Keratinocyte (primary cell): ENCODE measurements around the gene PDE6G. TPM values are rescaled to one million over a fixed set of nuclear protein-coding genes. Genes with fewer than 3 reads are reported as not detected.

ENCODE experiments used
- DNase-seq: peaks from one replicate; pipeline ENCODE4 v3.0.0-alpha.2; 2011; ENCODE audit warnings: low read depth, missing footprints, low spot score
- FAIRE-seq: peaks from 2 replicates; lab custom pipeline; 2011; peaks lifted over from hg19 to GRCh38; lab: Jason Lieb, UNC
- H2AFZ ChIP-seq: 2 replicates; pipeline ENCODE4 v1.6.0; 2012; ENCODE audit warnings: low read length, control low read depth, inconsistent platforms; ENCODE audit not compliant: control insufficient read depth
- H3K27ac ChIP-seq: 2 replicates; pipeline ENCODE4 v1.5.1; 2011; ENCODE audit warnings: low read length; ENCODE audit not compliant: control insufficient read depth, insufficient read depth
- H3K27me3 ChIP-seq: 3 replicates; pipeline ENCODE4 v1.6.0; 2011; ENCODE audit warnings: low read length; ENCODE audit not compliant: control insufficient read depth, insufficient read depth; ENCODE audit errors: extremely low read depth
- H3K36me3 ChIP-seq, 2 experiments: 2 replicates in 1 of 2; 3 replicates in 1 of 2; pipeline ENCODE4 v1.5.1; 2011; ENCODE audit warnings: low read length in 2 of 2, mild to moderate bottlenecking in 1 of 2; ENCODE audit not compliant: control insufficient read depth in 2 of 2, insufficient read depth in 2 of 2; ENCODE audit errors: extremely low read depth in 1 of 2
- H3K4me1 ChIP-seq: 3 replicates; pipeline ENCODE4 v1.5.1; 2011; ENCODE audit warnings: low read length; ENCODE audit not compliant: control insufficient read depth, insufficient read depth; ENCODE audit errors: extremely low read depth
- H3K4me2 ChIP-seq: 3 replicates; pipeline ENCODE4 v1.6.0; 2011; ENCODE audit warnings: low read depth, low read length; ENCODE audit not compliant: control insufficient read depth, insufficient read depth; ENCODE audit errors: extremely low read depth
- H3K4me3 ChIP-seq, 3 experiments: fragments of 200-600 bp in 1 of 3; sonication (generic) in 1 of 3; 2 replicates in 2 of 3; 3 replicates in 1 of 3; pipeline ENCODE4 v1.5.1; 2011 to 2016; ENCODE audit warnings: low read length in 3 of 3, mild to moderate bottlenecking in 3 of 3, control low read depth in 2 of 3, inconsistent platforms in 1 of 3, low read depth in 1 of 3, mixed read lengths in 1 of 3, mixed run types in 1 of 3, moderate library complexity in 1 of 3; ENCODE audit not compliant: control insufficient read depth in 2 of 3, insufficient read depth in 2 of 3; ENCODE audit errors: extremely low read depth in 1 of 3
- H3K79me2 ChIP-seq: 2 replicates; pipeline ENCODE4 v1.6.0; 2012; ENCODE audit warnings: low read length; ENCODE audit not compliant: control insufficient read depth, insufficient read depth
- H3K9ac ChIP-seq: 3 replicates; pipeline ENCODE4 v1.6.0; 2011; ENCODE audit warnings: low read length; ENCODE audit not compliant: control insufficient read depth, insufficient read depth; ENCODE audit errors: extremely low read depth
- H3K9me1 ChIP-seq: 3 replicates; pipeline ENCODE4 v1.6.0; 2011; ENCODE audit warnings: low read length; ENCODE audit not compliant: control insufficient read depth, insufficient read depth; ENCODE audit errors: extremely low read depth
- H3K9me3 ChIP-seq: 2 replicates; pipeline ENCODE4 v1.5.1; 2012; ENCODE audit warnings: low read depth, low read length; ENCODE audit not compliant: control insufficient read depth
- H4K20me1 ChIP-seq: 3 replicates; pipeline ENCODE4 v1.6.0; 2011; ENCODE audit warnings: low read length; ENCODE audit not compliant: control insufficient read depth, insufficient read depth; ENCODE audit errors: extremely low read depth
- EZH2 ChIP-seq: IDR thresholded peaks from one replicate; pipeline ENCODE4 v1.6.1; 2012; ENCODE audit warnings: inconsistent platforms, mild to moderate bottlenecking, low read length, moderate library complexity
- dilution Hi-C: fragments of 300-500 bp; cut with MboI; formaldehyde crosslinking; loops from one replicate; pipeline ENCODE4 v1.7.0; 2020; ENCODE audit warnings: low sequenced_read_pairs; ENCODE audit not compliant: extremely low pct_ligation_motif_present
- polyA plus RNA-seq, 5 experiments: library from polyadenylated mRNA; depleted of rRNA in 3 of 5; stranded (reverse) in 3 of 5; stranded (forward) in 1 of 5; unstranded in 1 of 5; fragments of >200 nt; gene quantifications; 1 replicate in 1 of 5; 2 replicates in 3 of 5; 3 replicates in 1 of 5; pipeline versions ENCODE4 v1.2.1 to v1.2.3, GENCODE V29; 2011 to 2012; ENCODE audit warnings: missing spikeins in 2 of 5, low read depth in 1 of 5, low replicate concordance in 1 of 5
- TF ChIP-seq, protein P1 (sequence below), 3 experiments: IDR thresholded peaks in 1 of 3; conservative IDR thresholded peaks in 1 of 3; optimal IDR thresholded peaks in 1 of 3; 2 replicates in 2 of 3; 3 replicates in 1 of 3; pipeline versions ENCODE3 to v1.5.1; 2011; ENCODE audit warnings: low read length in 3 of 3, mild to moderate bottlenecking in 3 of 3, moderate library complexity in 2 of 3, control low read depth in 1 of 3, inconsistent platforms in 1 of 3; ENCODE audit not compliant: insufficient read depth in 2 of 3; ENCODE audit errors: extremely low read depth in 1 of 3

Gene PDE6G
- polyA plus RNA-seq, 1 donor (not counting 4 experiments of a cell fraction or from before 2014, with no cell fraction given) = not detected

DNA sequence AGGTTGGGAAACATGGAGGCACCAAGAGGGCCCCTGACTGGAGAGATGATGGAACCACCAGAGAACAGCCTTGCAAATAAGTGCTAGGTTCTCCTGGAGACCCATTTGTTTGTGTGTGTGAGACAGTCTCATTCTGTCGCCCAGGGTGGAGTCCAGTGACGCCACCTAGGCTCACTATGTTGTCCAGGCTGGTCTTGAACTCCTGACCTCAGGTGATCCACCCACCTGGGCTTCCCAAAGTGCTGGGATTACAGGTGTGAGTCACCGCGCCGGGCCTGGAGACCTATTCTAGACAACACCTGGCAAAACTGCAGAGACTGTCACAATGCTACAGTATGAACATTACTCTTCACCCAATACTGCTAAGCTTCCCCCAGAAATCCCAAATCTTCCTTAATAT is 20.9 kb downstream of the PDE6G start:
- Histone ChIP-seq H3K4me3 (peak overlapping the region; percentile 85 to 97 (median 88)), H3K9me1 (peaks cover 3% of the 10 kb centered on the region), H3K4me1 (peaks cover 13% of the 10 kb centered on the region), H3K27ac (peak overlapping the region; percentile 83), H3K4me2 (peak overlapping the region; percentile 82), H3K9ac (peak overlapping the region; percentile 96), H3K9me3 (no peaks in the 10 kb centered on the region), H4K20me1 (peaks cover 3% of the 10 kb centered on the region), H3K36me3 (peaks cover 2% of the 10 kb centered on the region in 2 experiments), H3K79me2 (peaks cover 57% of the 10 kb centered on the region), H2AFZ (no peak overlapping the region), H3K27me3 (no peaks in the 10 kb centered on the region)
- FAIRE-seq (no peak), DNase-seq (no peak)
- dilution Hi-C loops = no loop called here
- TF ChIP-seq, protein P1, sequence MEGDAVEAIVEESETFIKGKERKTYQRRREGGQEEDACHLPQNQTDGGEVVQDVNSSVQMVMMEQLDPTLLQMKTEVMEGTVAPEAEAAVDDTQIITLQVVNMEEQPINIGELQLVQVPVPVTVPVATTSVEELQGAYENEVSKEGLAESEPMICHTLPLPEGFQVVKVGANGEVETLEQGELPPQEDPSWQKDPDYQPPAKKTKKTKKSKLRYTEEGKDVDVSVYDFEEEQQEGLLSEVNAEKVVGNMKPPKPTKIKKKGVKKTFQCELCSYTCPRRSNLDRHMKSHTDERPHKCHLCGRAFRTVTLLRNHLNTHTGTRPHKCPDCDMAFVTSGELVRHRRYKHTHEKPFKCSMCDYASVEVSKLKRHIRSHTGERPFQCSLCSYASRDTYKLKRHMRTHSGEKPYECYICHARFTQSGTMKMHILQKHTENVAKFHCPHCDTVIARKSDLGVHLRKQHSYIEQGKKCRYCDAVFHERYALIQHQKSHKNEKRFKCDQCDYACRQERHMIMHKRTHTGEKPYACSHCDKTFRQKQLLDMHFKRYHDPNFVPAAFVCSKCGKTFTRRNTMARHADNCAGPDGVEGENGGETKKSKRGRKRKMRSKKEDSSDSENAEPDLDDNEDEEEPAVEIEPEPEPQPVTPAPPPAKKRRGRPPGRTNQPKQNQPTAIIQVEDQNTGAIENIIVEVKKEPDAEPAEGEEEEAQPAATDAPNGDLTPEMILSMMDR (optimal IDR thresholded peaks at IDR 0.05 in 1 of 3, IDR thresholded peaks at IDR 0.05 in 1 of 3, conservative IDR thresholded peaks at IDR 0.05 in 1 of 3; ENCODE audit: extremely low read depth in 1 of 3, insufficient read depth in 2 of 3, low read length in 3 of 3) = no peak
- TF ChIP-seq EZH2 = no peak

DNA sequence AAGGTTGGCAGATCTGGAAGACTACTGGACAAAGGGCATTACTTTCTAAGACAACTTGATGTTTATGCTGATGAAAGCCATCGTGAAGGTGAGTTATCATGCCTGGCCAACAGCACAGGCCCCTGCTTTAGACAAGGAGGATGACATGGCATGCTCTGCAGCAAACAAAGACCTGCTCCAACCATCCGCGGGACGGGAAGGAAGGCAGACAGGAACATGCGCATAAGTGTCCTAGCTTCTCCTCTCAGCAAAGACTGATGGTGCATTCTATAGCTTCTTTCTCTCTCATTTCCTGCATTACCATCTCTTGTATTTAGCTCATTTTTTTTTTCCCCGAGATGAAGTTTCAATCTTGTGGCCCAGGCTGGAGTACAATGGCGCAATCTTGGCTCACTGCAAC is 24.9 kb downstream of the PDE6G start:
- Histone ChIP-seq H3K9ac (no peak overlapping the region), H3K4me2 (no peak overlapping the region), H3K27me3 (no peaks in the 10 kb centered on the region), H3K9me3 (no peaks in the 10 kb centered on the region), H2AFZ (no peak overlapping the region), H3K27ac (no peak overlapping the region), H4K20me1 (peaks cover 3% of the 10 kb centered on the region), H3K36me3 (peaks cover 14 to 20% of the 10 kb centered on the region in 2 experiments), H3K4me1 (peaks cover 8% of the 10 kb centered on the region), H3K4me3 (no peak overlapping the region), H3K9me1 (peaks cover 3% of the 10 kb centered on the region), H3K79me2 (peaks cover 62% of the 10 kb centered on the region)
- dilution Hi-C loops = no loop called here
- DNase-seq (no peak), FAIRE-seq (no peak)
- TF ChIP-seq EZH2 = no peak
- TF ChIP-seq, protein P1 (optimal IDR thresholded peaks at IDR 0.05 in 1 of 3, IDR thresholded peaks at IDR 0.05 in 1 of 3, conservative IDR thresholded peaks at IDR 0.05 in 1 of 3; ENCODE audit: extremely low read depth in 1 of 3, insufficient read depth in 2 of 3, low read length in 3 of 3) = no peak
